H9 (cell line): ENCODE results near the gene GLS. TPM values are rescaled to one million over a fixed set of nuclear protein-coding genes. Genes with fewer than 3 reads are reported as not detected.

Experiments used
- DNase-seq: peaks from one replicate; pipeline ENCODE4 v3.0.0-alpha.2; 2017
- H2AFZ ChIP-seq: one replicate; pipeline ENCODE4 v1.6.1; 2013; ENCODE audit warnings: mild to moderate bottlenecking, low read length, control low read depth, moderate library complexity
- H2AK5ac ChIP-seq: 2 replicates; pipeline ENCODE4 v1.6.1; 2013; ENCODE audit warnings: low read length, control low read depth, mixed read lengths; ENCODE audit not compliant: insufficient read length
- H2BK120ac ChIP-seq: one replicate; pipeline ENCODE4 v1.6.1; 2013; ENCODE audit warnings: low read depth, mild to moderate bottlenecking, low read length, control low read depth, inconsistent platforms; ENCODE audit not compliant: poor library complexity, severe bottlenecking
- H2BK12ac ChIP-seq: 2 replicates; pipeline ENCODE4 v1.6.1; 2013; ENCODE audit warnings: low read length, control low read depth, mixed read lengths, low read depth; ENCODE audit not compliant: insufficient read length
- H2BK15ac ChIP-seq: 2 replicates; pipeline ENCODE4 v1.6.1; 2013; ENCODE audit warnings: low read depth, low read length, control low read depth
- H2BK20ac ChIP-seq: one replicate; pipeline ENCODE4 v1.6.1; 2013; ENCODE audit warnings: low read depth, mild to moderate bottlenecking, low read length, control low read depth, inconsistent platforms; ENCODE audit not compliant: poor library complexity, severe bottlenecking
- H2BK5ac ChIP-seq: 2 replicates; pipeline ENCODE4 v1.6.1; 2013; ENCODE audit warnings: low read length, control low read depth, mixed read lengths; ENCODE audit not compliant: insufficient read length
- H3K14ac ChIP-seq: 2 replicates; pipeline ENCODE4 v1.6.1; 2013; ENCODE audit warnings: low read length, control low read depth; ENCODE audit not compliant: insufficient read depth
- H3K18ac ChIP-seq: 2 replicates; pipeline ENCODE4 v1.6.1; 2013; ENCODE audit warnings: low read depth, mild to moderate bottlenecking, mixed read lengths, low read length, control low read depth; ENCODE audit not compliant: insufficient read length
- H3K23ac ChIP-seq: 2 replicates; pipeline ENCODE4 v1.6.1; 2013; ENCODE audit warnings: low read length, control low read depth, mixed read lengths, low read depth; ENCODE audit not compliant: insufficient read length
- H3K23me2 ChIP-seq: 2 replicates; pipeline ENCODE4 v1.6.1; 2013; ENCODE audit warnings: low read depth, mild to moderate bottlenecking, mixed read lengths, low read length, control low read depth; ENCODE audit not compliant: insufficient read length, poor library complexity, severe bottlenecking
- H3K27ac ChIP-seq: 2 replicates; pipeline ENCODE4 v1.5.1; 2013; ENCODE audit warnings: low read length, control low read depth, mixed read lengths, low read depth; ENCODE audit not compliant: insufficient read length
- H3K27me3 ChIP-seq: 2 replicates; pipeline ENCODE4 v1.6.1; 2013; ENCODE audit warnings: low read length, control low read depth, inconsistent platforms; ENCODE audit not compliant: insufficient read depth
- H3K4ac ChIP-seq: 2 replicates; pipeline ENCODE4 v1.6.1; 2013; ENCODE audit warnings: low read depth, mild to moderate bottlenecking, control low read depth, inconsistent platforms, low read length, moderate library complexity
- H3K4me1 ChIP-seq: 2 replicates; pipeline ENCODE4 v1.6.1; 2013; ENCODE audit warnings: low read length, control low read depth, inconsistent platforms; ENCODE audit not compliant: insufficient read depth
- H3K4me2 ChIP-seq: 2 replicates; pipeline ENCODE4 v1.6.1; 2013; ENCODE audit warnings: low read length, control low read depth, mixed read lengths; ENCODE audit not compliant: insufficient read length, insufficient read depth
- H3K56ac ChIP-seq: 2 replicates; pipeline ENCODE4 v1.6.1; 2013; ENCODE audit warnings: low read depth, mild to moderate bottlenecking, mixed read lengths, low read length, control low read depth; ENCODE audit not compliant: insufficient read length
- H3K79me1 ChIP-seq: 2 replicates; pipeline ENCODE4 v1.6.1; 2013; ENCODE audit warnings: low read depth, mild to moderate bottlenecking, moderate library complexity, low read length, control low read depth, inconsistent platforms; ENCODE audit not compliant: insufficient read depth, poor library complexity, severe bottlenecking
- H3K79me2 ChIP-seq: 2 replicates; pipeline ENCODE4 v1.6.1; 2013; ENCODE audit warnings: low read length, control low read depth, inconsistent platforms; ENCODE audit not compliant: insufficient read depth
- H3K9ac ChIP-seq: 2 replicates; pipeline ENCODE4 v1.6.1; 2013; ENCODE audit warnings: low read length, control low read depth, mixed read lengths; ENCODE audit not compliant: insufficient read length; ENCODE audit errors: extremely low read depth
- H3K9me3 ChIP-seq: one replicate; pipeline ENCODE4 v1.6.1; 2013; ENCODE audit warnings: low read depth, low read length, inconsistent platforms; ENCODE audit not compliant: control insufficient read depth
- H3T11ph ChIP-seq: one replicate; pipeline ENCODE4 v1.6.1; 2013; ENCODE audit warnings: mild to moderate bottlenecking, low read length, control low read depth, inconsistent platforms
- H4K20me1 ChIP-seq: one replicate; pipeline ENCODE4 v1.6.1; 2013; ENCODE audit not compliant: control insufficient read depth, insufficient read length, insufficient read depth
- H4K5ac ChIP-seq: 2 replicates; pipeline ENCODE4 v1.6.1; 2013; ENCODE audit warnings: low read depth, mild to moderate bottlenecking, mixed read lengths, low read length, control low read depth; ENCODE audit not compliant: insufficient read length
- H4K8ac ChIP-seq: replicated peaks from 2 replicates; pipeline ENCODE4 v1.6.1; 2013; ENCODE audit warnings: low read length, control low read depth, mixed read lengths, low read depth; ENCODE audit not compliant: insufficient read length
- H4K91ac ChIP-seq: 2 replicates; pipeline ENCODE4 v1.6.1; 2013; ENCODE audit warnings: low read depth, mild to moderate bottlenecking, moderate library complexity, mixed read lengths, low read length, control low read depth; ENCODE audit not compliant: insufficient read length
- H3K27ac Mint-ChIP-seq, 3 experiments: 2 replicates in 2 of 3; 3 replicates in 1 of 3; pipeline ENCODE4 v1.8.0; 2020 to 2021; ENCODE audit warnings: mixed read lengths in 3 of 3, mild to moderate bottlenecking in 1 of 3, moderate library complexity in 1 of 3
- H3K27me3 Mint-ChIP-seq: 2 replicates; pipeline ENCODE4 v1.8.0; 2021; ENCODE audit warnings: low read depth, mild to moderate bottlenecking, moderate library complexity, mixed read lengths
- H3K36me3 Mint-ChIP-seq, 3 experiments: 2 replicates in 2 of 3; 3 replicates in 1 of 3; pipeline ENCODE4 v1.8.0; 2020 to 2021; ENCODE audit warnings: low read depth in 3 of 3, mixed read lengths in 3 of 3; ENCODE audit not compliant: insufficient read depth in 1 of 3
- H3K4me1 Mint-ChIP-seq, 2 experiments: 2 replicates each; pipeline ENCODE4 v1.8.0; 2020; ENCODE audit warnings: mixed read lengths in 2 of 2
- H3K4me3 Mint-ChIP-seq, 2 experiments: 2 replicates in 1 of 2; 3 replicates in 1 of 2; pipeline ENCODE4 v1.8.0; 2020 to 2021; ENCODE audit warnings: mild to moderate bottlenecking in 2 of 2, mixed read lengths in 2 of 2, moderate library complexity in 1 of 2
- H3K9me3 Mint-ChIP-seq, 2 experiments: 2 replicates in 1 of 2; 3 replicates in 1 of 2; pipeline ENCODE4 v1.8.0; 2020; ENCODE audit warnings: mild to moderate bottlenecking in 2 of 2, mixed read lengths in 2 of 2, moderate library complexity in 1 of 2
- WGBS: extraction: QIAGEN DNeasy Blood & Tissue Kit; methylation state at CpG from one replicate; pipeline ENCODE4 v1.1.7; 2013; ENCODE audit warnings: missing lambda C conversion rate, low lambda C conversion rate, mixed read lengths; ENCODE audit not compliant: insufficient read length; ENCODE audit errors: extremely low coverage; 5-methylcytosine and 5-hydroxymethylcytosine counted together
- total RNA-seq: library from RNA; stranded (reverse); gene quantifications from 2 replicates; pipeline ENCODE4 v1.2.1, GENCODE V29; 2021
- TF ChIP-seq, protein P1 (sequence below): fragments of 200-600 bp; sonication (generic); conservative IDR thresholded peaks from 3 replicates; pipeline ENCODE4 v1.8.0; 2021; ENCODE audit warnings: antibody characterized with exemption, mild to moderate bottlenecking

GLS gene
- total RNA-seq, 1 experiment from 2014 or later: 69.3 TPM

- Histone ChIP-seq H3K79me1 (no peaks in the 10 kb centered on the region), H4K91ac (no peak overlapping the region), H2BK5ac (no peak overlapping the region), H3T11ph (no peak overlapping the region), H3K9ac (no peak overlapping the region), H2AK5ac (no peak overlapping the region), H3K27ac (no peak overlapping the region), H2BK120ac (no peak overlapping the region), H2AFZ (no peak overlapping the region), H2BK12ac (no peak overlapping the region), H3K4ac (no peak overlapping the region), H3K23me2 (peaks cover 3% of the 10 kb centered on the region), H3K9me3 (no peaks in the 10 kb centered on the region), H3K4me1 (no peaks in the 10 kb centered on the region), H2BK20ac (no peak overlapping the region), H3K23ac (no peak overlapping the region), H3K79me2 (no peaks in the 10 kb centered on the region), H3K14ac (no peak overlapping the region), H4K5ac (no peak overlapping the region), H4K8ac (no peak overlapping the region), H3K18ac (no peak overlapping the region), H2BK15ac (no peak overlapping the region), H4K20me1 (no peaks in the 10 kb centered on the region), H3K27me3 (no peaks in the 10 kb centered on the region), H3K4me2 (no peak overlapping the region), H3K56ac (no peak overlapping the region)
- Mint-ChIP-seq H3K27me3 (no peaks in the 10 kb centered on the region), H3K27ac (peak overlapping the region in 1 of 3 experiments; percentile 62; a peak in 2 of 7 replicates), H3K4me1 (no peaks in the 10 kb centered on the region), H3K36me3 (peaks cover 36 to 93% (median 89%) of the 10 kb centered on the region in 3 experiments; a peak in 6 of 7 replicates), H3K4me3 (no peak overlapping the region), H3K9me3 (no peaks in the 10 kb centered on the region)
- TF ChIP-seq, protein P1, sequence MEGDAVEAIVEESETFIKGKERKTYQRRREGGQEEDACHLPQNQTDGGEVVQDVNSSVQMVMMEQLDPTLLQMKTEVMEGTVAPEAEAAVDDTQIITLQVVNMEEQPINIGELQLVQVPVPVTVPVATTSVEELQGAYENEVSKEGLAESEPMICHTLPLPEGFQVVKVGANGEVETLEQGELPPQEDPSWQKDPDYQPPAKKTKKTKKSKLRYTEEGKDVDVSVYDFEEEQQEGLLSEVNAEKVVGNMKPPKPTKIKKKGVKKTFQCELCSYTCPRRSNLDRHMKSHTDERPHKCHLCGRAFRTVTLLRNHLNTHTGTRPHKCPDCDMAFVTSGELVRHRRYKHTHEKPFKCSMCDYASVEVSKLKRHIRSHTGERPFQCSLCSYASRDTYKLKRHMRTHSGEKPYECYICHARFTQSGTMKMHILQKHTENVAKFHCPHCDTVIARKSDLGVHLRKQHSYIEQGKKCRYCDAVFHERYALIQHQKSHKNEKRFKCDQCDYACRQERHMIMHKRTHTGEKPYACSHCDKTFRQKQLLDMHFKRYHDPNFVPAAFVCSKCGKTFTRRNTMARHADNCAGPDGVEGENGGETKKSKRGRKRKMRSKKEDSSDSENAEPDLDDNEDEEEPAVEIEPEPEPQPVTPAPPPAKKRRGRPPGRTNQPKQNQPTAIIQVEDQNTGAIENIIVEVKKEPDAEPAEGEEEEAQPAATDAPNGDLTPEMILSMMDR: no peak
- WGBS: no CpG with 5 or more reads among the region's 11 CpGs
- no peak for DNase-seq
These were observed 93.4 kb downstream of the GLS start for GRCh38 chr2:190973726-190974628.
